ENCODE data around the gene TSNAXIP1.
"Not testable (repeated sequence)": the region's sequence is repeated elsewhere in the genome, so short reads cannot be mapped to it uniquely, and the experiment has no call there.

TSNAXIP1 gene

DNA sequence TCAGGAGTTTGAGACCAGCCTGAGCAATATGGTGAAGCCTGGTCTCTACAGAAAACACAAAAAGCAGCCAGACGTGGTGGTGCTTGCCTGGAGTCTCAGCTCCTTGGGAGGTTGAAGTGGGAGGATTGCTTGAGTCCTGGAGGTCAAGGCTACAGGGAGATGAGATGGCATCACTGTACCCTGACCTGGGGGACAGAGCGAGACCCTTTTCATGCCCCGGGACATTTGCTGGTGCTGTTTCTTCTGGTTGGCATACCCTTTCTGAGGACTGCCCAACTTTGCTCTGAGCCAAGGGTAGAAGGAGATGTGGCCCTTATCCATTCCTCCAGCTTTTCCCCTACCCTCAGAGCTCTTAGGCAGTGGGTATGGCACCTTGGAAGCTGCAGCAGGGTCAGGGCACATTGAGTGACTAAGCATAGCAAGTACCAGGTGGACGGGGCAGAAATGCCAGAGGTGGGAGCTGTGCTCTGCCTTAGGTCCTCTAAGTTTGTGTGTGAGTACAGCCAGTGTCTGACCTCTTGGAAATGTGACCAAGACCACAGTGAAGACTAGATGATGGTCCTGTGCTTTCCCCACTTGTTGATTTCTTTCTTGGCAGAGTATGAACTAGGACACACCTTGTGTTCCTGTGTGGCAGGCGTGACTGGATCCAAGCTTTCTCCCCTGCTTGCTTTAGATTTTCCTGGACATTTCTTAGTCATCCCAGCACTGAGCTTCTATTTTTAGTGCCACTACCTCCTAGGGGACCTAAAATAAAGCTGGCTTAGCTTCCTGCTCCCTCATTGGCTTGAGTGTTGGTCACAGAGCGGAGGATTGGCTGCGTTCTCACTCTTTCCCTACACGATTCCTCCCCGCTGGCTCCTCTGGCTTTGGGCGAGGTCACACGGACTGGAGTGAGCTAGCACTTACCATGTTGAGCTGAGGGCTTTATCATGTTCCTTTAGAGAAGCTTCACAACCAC is 56.2 kb downstream of the TSNAXIP1 start:
- DNase-seq = no peak

DNA sequence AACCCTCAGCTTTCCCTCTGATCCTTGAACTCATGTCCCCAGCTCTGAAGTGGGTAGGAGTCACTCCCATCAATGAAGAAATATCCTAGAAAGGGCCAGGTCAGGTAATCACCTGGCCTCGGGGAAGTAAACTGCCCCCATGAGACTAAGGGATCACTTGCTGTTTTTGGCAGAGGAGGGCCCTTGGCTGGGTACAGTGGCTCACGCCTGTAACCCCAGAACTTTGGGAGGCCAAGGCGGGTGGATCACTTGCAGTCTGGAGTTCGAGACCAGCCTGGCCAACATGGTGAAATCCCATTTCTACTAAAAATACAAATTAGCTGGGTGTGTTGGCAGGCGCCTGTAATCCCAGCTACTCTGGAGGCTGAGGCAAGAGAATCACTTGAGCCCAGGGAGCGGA is 57.4 kb downstream of the TSNAXIP1 start:
- DNase-seq = not testable (repeated sequence)

GRCh38 chr16:67864594-67864993 is 57.9 kb downstream of the TSNAXIP1 start:
- DNase-seq = no peak

GRCh38 chr16:67865318-67865717 is 58.6 kb downstream of the TSNAXIP1 start:
- peak in 1 of 2 experiments; percentile 47 for DNase-seq

DNA sequence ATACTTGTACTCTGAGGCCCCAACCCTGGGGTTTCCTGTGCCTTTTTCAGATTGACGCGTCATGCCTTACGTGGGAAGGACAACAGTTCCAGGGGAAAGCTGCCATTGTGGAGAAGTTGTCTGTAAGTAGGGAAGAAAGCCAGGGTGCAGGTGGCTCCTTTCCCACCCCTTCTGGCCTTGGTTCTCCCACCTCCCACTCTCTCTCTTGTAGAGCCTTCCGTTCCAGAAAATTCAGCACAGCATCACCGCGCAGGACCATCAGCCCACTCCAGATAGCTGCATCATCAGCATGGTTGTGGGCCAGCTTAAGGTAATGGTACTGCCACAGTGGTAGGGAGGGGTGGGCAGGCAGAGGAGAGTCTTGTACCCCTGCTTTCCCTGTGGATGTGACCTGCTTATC is 61.6 kb downstream of the TSNAXIP1 start:
- no peak for DNase-seq

DNA sequence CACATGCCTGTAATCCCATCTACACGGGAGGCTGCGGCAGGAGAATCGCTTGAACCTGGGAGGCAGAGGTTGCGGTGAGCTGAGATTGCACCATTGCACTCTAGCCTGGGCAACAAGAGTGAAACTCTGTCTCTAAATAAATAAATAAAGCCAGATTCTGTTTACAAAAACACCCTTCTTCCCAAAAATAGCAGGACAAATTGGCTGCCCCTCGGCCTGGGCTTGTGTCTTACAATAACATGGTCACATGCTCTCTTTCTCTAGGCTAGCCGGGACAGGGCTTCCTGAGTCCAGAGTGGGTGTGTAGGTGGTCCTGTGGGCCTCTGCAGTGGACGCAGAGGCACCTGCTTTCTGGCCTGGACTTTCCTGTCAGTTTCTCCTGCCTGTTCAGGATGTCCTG is 63.0 kb downstream of the TSNAXIP1 start:
- DNase-seq = no peak

DNA sequence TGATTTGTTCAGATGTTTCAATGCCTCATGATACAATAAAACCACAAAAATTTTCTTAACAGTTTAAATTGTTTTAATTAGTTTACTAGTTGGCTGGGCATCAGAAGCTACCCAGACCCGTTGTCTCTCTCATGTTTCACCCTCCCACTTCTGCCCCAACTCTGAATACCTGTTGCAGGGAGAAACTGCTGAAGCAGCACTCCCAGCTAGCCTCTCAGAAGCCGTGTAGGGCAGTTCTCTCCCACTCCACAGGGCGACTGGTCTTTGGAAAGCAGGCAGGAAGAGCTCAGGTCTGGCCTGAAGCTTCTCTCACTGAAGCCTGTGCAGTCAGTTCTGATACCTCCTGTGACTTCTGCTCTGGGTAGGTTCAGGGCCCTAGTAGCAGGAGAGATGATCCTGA is 64.6 kb downstream of the TSNAXIP1 start:
- no peak for DNase-seq

- no peak for DNase-seq
Observed at GRCh38 chr16:67872131-67872630, 65.5 kb downstream of the TSNAXIP1 start.

GRCh38 chr16:67872631-67873434 is 66.1 kb downstream of the TSNAXIP1 start, which contains the start of gene EDC4:
EDC4 (plus strand) TSS chr16:67873052; CDS start chr16:67873262, 210 bp downstream.
- DNase-seq = peak; percentile 35 to 73

- DNase-seq = no peak
Observed at GRCh38 chr16:67873435-67874370, 67.0 kb downstream of the TSNAXIP1 start.

- no peak for DNase-seq
Observed at GRCh38 chr16:67874372-67874771, 67.7 kb downstream of the TSNAXIP1 start.

DNA sequence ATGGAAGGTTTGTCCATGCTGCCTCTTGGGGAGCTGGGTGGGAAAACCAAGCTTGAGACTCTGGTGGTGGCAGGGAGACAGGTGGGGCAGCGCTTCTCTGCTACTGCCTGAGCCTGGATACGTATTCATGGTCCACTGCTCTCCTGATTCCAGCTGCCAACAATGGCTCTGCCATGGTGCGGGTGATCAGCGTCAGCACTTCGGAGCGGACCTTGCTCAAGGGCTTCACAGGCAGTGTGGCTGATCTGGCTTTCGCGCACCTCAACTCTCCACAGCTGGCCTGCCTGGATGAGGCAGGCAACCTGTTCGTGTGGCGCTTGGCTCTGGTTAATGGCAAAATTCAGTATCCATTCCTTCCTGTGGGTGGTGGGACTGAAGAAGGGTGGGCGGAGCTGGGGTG is 70.4 kb downstream of the TSNAXIP1 start:
- DNase-seq = no peak

Data from SW 1271 (cell line).